ENCODE results near the gene C1D.

C1D gene

GRCh38 chr2:68045342-68045741 is 17.5 kb downstream of the C1D start:
- no peak for DNase-seq (ENCODE audit: low read depth)
- TF ChIP-seq CTCF (conservative IDR thresholded peaks at IDR 0.05; ENCODE audit: low read depth, low read length) = no peak
- no peak overlapping the region for H3K4me3 ChIP-seq (ENCODE audit: low read length)

GRCh38 chr2:68044099-68044498 is 18.7 kb downstream of the C1D start:
- DNase-seq (ENCODE audit: low read depth) = no peak
- H3K4me3 ChIP-seq (ENCODE audit: low read length) = no peak overlapping the region
- TF ChIP-seq CTCF (conservative IDR thresholded peaks at IDR 0.05; ENCODE audit: low read depth, low read length) = no peak

GRCh38 chr2:68043695-68044094 is 19.1 kb downstream of the C1D start:
- no peak for DNase-seq (ENCODE audit: low read depth)
- H3K4me3 ChIP-seq (ENCODE audit: low read length) = no peak overlapping the region
- no peak for TF ChIP-seq CTCF (conservative IDR thresholded peaks at IDR 0.05; ENCODE audit: low read depth, low read length)

GRCh38 chr2:68043032-68043431 is 19.8 kb downstream of the C1D start:
- DNase-seq (ENCODE audit: low read depth) = no peak
- TF ChIP-seq CTCF (conservative IDR thresholded peaks at IDR 0.05; ENCODE audit: low read depth, low read length) = no peak

GRCh38 chr2:68041704-68042245 is 21.0 kb downstream of the C1D start:
- DNase-seq (ENCODE audit: low read depth) = no peak
- no peak overlapping the region for H3K4me3 ChIP-seq (ENCODE audit: low read length)
- TF ChIP-seq CTCF (conservative IDR thresholded peaks at IDR 0.05; ENCODE audit: low read depth, low read length) = no peak

More at GRCh38 chr2:68043032-68043431, 19.8 kb downstream of the C1D start:
- H3K4me3 ChIP-seq (ENCODE audit: low read length) = no peak overlapping the region

GRCh38 chr2:68040078-68040477 is 22.7 kb downstream of the C1D start:
- no peak for TF ChIP-seq CTCF (conservative IDR thresholded peaks at IDR 0.05; ENCODE audit: low read depth, low read length)
- DNase-seq (ENCODE audit: low read depth) = no peak
- no peak overlapping the region for H3K4me3 ChIP-seq (ENCODE audit: low read length)

- no peak for DNase-seq (ENCODE audit: low read depth)
- no peak overlapping the region for H3K4me3 ChIP-seq (ENCODE audit: low read length)
- TF ChIP-seq CTCF (conservative IDR thresholded peaks at IDR 0.05; ENCODE audit: low read depth, low read length) = no peak
These were observed 23.5 kb downstream of the C1D start for GRCh38 chr2:68039317-68039716.
